Fibroblast of skin of abdomen (primary cell): Measurements from ENCODE around the gene ACACB.
A peak's percentile ranks its signal among the peaks of the same experiment; 100 is the strongest.

Experiments
- DNase-seq: peaks from one replicate; pipeline ENCODE4 v3.0.0-alpha.2; 2013

ACACB gene

GRCh38 chr12:109110988-109111495 lies 5.3 kb upstream of the ACACB start:
- peak; percentile 80 for DNase-seq

DNA sequence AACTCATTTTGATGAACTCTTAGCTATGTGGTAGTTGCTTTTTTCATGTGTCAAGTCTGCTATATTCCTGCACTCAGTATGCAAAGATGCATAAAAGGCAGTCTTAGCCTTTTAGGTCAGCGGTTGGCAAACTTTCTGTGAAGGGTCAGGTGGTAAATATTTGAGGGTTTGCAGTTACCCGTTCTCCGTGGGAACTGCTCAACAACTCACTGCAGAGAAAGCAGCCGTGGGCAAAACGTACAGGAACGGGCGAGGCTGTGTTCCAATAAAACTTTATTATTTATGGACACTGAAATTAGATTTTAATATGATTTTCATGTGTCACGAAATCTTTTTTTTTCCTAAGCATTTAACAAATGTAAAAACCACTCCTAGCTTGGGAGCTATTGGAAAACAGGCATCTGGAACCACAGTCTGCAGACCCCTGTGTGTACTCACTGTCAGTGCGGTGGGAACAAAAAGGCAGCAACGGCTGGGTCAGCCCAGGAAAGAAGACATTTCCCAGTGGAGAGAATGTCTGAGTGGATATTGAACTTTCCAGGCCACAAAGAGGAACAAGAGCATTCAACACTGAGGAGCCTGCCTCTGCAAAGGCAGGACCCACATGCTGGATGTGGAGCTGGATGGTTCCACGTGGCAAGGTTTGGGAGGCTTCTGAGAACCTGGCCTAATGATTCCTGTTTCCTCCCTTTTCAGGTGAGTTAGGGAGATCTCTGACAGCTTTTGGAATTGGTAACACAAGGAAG lies 3.5 kb upstream of the ACACB start:
- DNase-seq, result no peak

- no peak for DNase-seq
These were observed 2.6 kb upstream of the ACACB start for GRCh38 chr12:109113661-109114321.

DNA sequence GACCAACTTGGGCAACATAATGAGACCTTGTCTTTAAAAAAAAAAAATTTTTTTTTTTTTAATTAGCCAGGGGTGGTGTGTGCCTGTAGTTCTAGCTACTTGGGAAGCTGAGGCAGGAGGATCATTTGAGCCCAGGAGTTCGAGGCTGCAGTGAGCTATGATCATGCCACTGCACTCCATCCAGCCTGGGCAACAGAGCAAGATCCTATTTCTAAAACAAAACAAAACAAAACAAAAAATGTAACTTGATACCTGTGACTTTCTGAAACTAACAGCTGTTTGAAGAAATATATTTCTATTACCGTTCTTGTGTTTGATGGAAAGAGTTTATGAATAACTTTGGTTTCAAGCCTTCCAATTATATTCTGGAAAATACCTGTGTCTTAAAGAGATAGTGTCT lies 1.7 kb upstream of the ACACB start:
- no peak for DNase-seq

- DNase-seq, result no peak
These were observed 1.0 kb upstream of the ACACB start for GRCh38 chr12:109115404-109115757.

- DNase-seq, result no peak
These were observed 193 bp downstream of the ACACB start for GRCh38 chr12:109116611-109116949.

DNA sequence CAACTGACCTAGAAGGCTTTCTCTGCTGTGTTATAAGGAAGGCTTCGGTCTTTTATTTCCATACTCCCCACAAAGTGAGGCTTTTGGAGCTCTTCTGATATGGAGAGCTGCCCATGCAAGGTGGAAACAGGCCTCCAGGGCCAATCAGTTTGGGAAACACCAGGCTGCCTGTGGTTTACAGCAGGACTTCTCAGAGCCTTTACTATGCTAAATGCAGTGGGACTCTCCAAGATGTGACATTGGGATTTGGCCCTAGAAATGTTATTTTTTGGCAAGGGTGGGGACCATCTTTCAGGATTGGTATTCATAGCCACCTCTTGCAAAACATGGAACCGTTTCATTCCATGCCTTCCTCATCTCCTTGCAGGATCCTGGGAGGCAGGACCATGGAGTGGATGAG lies 3.7 kb downstream of the ACACB start:
- no peak for DNase-seq

GRCh38 chr12:109120557-109120956 lies 4.2 kb downstream of the ACACB start:
- no peak for DNase-seq

DNA sequence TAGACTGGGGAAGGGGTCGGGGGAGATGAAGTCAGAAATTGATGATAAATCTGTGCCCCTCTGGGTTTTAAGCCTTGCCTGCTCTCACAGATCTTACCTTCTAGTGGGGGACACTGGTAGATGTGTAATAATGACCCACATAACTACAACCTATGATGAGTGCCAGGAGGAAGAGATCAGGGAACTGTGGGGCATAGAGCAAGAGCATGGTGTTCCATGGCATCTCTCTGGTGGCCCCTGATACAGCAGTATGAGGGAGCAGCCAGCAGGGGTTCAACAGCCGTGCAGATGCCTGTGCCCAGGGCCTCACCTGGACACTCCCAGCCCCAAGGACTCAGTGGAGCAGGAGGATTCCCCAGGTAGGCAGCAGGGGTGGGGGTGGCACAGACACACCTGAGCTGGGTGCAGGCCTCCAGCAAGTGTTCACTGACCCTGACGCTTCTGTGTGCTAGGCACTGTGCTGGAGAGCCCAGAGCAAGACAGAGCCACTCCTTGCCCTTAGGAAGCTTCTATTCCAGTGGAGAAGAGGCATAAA lies 5.0 kb downstream of the ACACB start:
- no peak for DNase-seq

DNA sequence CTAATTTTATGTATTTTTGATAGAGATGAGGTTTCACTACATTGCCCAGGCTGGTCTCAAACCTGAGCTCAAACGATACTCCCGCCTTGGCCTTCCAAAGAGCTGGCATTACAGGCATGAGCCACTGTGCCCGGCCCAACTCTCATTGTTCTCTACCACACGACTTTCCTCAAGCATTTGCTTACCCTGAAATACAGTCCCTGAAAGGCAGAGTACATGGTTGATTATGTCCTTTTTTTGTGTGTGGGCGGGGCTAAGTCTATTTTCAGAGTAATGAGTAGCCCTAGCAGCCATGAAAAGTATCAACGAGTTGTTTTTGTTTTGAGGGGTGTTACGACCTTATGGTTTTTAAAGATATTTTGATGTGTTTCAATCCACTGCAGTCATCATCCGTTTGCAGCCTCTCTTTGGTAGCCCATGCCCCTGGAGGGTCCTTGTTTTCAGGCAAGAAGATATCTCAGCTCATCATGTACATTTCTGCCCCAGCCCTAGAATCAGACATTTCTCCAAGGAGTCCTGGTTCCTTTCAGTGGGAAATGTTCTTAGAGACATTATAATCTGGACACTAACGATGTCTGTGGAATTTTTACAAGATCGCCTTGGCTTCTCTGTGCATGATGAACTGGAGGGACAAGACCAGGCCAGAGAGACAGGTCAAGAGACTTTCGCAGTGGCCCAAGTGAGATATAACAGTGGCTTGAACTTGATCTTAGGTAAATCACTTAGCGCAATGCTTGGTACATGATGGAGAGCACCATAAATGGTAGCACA lies 8.7 kb downstream of the ACACB start:
- DNase-seq, result no peak

DNA sequence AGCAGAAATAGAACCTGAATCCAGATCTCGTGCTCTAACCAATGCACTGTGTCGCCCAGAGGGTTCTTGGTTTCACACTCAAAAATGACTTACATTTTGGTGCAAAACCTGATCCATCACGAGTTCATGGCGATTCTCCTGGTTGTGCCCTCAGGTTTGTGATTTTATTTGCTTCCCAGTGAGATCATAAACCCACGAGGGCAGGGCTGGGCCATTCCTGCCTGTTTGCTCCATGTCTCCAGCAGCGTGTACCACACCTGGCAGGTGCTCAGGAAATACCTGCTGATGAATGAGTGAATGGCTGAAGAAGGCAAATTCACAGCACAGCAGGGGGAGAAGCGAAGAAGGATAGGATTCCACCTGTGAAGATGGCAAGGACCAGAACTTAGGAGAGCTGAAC lies 9.4 kb downstream of the ACACB start:
- DNase-seq, result no peak

GRCh38 chr12:109126784-109127183 lies 10.4 kb downstream of the ACACB start:
- DNase-seq, result no peak

GRCh38 chr12:109127533-109128242 lies 11.3 kb downstream of the ACACB start:
- DNase-seq, result no peak

- no peak for DNase-seq
These were observed 14.1 kb downstream of the ACACB start for GRCh38 chr12:109130297-109131153.

GRCh38 chr12:109131154-109132050 lies 15.0 kb downstream of the ACACB start:
- DNase-seq, result no peak

DNA sequence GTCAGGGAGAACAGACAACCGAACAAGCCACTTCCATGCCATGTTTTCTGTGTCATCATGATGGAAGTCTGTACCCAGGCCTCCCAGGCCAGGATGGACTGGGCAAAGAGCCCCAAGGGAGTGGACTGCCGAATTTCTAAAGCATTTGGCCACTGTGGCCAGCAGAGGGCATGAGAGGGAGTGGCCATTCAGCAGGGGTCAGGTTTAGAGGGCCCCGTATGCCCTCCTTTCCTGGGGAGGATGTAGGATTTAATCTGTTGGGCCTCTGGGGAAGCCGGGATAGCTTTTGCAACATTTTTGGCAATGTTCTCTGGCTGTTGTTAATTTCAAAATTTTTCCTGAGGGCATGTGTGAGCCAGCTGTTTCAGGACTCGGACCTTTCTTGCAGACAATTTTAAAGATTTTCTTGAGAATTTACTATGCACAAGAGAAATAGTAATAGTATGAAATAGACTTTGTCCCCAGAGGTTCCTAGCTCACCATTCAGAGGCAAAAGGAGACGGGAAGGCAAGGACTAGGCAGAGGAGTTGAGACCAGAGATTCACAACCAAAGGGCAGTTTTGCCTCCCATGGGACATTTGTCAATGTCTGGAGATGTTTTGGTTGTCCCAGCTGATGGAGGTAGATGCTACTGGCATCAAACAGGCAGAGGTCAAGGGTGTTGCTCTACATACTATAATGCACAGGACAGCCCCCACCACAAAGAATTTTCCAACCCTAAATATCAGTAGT lies 18.0 kb downstream of the ACACB start:
- no peak for DNase-seq

DNA sequence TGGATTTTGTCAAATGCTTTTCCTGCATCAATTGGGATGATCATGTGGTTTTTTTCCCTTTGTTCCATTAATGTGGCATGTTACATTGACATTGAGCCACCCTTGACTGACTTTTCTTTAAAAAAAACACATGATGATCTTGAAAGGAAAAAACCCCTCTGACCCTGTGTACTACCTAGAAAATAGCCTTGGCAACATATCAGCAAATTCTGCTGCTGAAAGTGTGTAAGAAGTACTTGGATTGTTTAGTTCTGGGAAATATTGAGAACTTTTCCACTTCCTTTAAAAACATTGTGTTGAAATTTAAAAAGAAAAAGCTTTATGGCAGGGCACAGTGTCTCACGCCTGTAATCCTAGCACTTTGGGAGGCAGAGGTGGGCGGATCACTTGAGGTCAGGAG lies 20.7 kb downstream of the ACACB start:
- no peak for DNase-seq

DNA sequence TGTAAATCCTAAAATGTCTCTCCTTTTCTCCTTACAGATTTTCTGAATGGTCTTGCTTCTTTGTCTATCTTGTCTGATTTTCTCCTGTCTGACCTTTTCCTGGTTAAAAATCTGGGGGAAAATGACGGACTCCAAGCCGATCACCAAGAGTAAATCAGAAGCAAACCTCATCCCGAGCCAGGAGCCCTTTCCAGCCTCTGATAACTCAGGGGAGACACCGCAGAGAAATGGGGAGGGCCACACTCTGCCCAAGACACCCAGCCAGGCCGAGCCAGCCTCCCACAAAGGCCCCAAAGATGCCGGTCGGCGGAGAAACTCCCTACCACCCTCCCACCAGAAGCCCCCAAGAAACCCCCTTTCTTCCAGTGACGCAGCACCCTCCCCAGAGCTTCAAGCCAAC lies 23.0 kb downstream of the ACACB start:
- no peak for DNase-seq

GRCh38 chr12:109139791-109140190 lies 23.4 kb downstream of the ACACB start:
- no peak for DNase-seq

DNA sequence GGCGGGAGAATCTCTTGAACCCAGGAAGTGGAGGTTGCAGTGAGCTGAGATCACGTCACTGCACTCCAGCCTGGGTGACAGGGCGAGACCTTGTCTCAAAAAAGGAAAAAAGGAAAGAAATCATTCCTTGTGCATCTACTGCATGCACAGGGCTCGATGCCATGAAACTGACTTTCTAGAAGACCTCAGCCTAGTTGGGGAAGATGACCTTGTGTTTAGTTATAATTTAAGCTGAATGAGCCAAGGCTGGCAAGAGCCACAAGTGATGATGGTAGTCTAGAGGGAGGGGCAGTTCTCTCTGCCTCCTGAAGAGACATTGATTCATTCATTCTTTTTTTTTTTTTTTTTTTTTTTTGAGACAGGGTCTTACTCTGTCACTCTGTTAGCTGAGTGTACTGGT lies 24.2 kb downstream of the ACACB start:
- DNase-seq, result no peak
